ENCODE measurements around the gene CD2BP2. TPM values are rescaled to one million over a fixed set of nuclear protein-coding genes. Genes with fewer than 3 reads are reported as not detected.

The CD2BP2 gene
- total and polyA plus RNA-seq, 2 of the 13 experiments (the other 11 are each of a cell fraction or from before 2014, with no cell fraction given) = 24.9 to 54.6 TPM

DNA sequence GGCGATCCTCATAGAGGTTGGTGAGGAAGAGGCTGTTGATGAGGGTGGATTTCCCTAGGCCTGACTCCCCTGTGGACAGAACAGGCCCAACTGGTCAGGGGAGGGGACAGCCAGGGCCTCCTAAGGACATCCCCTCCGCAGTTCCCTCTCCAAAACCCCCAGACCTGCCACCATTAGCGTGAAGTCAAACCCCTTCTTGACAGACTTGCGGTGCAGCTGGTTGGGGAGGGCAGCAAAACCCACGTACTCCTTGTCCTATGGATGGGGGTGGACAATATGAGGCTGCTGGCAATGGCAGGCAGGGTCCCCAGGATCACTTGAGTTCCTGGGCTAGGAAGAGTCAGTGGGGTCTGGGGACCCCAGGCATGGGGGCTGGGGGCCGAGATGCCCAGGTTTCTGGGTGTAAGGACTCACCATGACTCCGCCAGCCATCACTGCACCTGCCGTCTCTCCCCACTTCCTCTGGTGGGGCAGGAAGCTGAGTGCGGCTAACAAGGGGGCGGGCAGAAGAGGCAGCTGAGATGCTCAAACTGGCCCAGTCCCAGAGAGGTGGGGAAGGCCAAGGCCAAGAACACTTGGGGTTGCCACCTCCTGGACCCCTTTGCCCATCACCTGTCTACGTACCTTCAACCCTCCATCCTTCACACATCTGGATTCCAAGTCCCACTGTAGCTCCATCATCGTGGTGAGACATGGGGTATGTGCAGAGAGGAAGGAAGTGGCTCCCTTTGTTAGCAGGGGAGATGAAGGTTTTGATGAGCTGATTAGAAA, 27.2 kb upstream of the CD2BP2 start, which contains the start of gene SEPTIN1:
TSS of gene SEPTIN1 (minus strand) at position 451 of the 771 bp plus-strand sequence. CDS start at position 432, 19 bp downstream.
- Histone ChIP-seq H3K27me3 (ENCODE audit: control insufficient read depth in 1 of 2, insufficient read depth in 2 of 2, low read length in 2 of 2) (no peaks in the 10 kb centered on the region), H3K79me2 (ENCODE audit: insufficient read depth, low read length) (peaks cover 2% of the 10 kb centered on the region), H3K4me2 (ENCODE audit: low read depth, low read length) (peak within 1 kb of the TSS; percentile 54), H3K27ac (ENCODE audit: extremely low read length, insufficient read depth, low read length) (no peak within 1 kb of the TSS), H3K4me1 (ENCODE audit: insufficient read depth, low read length) (peaks cover 41% of the 10 kb centered on the region), H3K36me3 (replicated peaks in 1 of 2; ENCODE audit: control insufficient read depth in 1 of 2, insufficient read depth in 2 of 2, low read length in 2 of 2) (no peaks in the 10 kb centered on the region), H4K20me1 (ENCODE audit: insufficient read depth, low read length) (no peaks in the 10 kb centered on the region), H2AFZ (ENCODE audit: low read length) (no peak within 1 kb of the TSS), H3K9ac (ENCODE audit: insufficient read depth, low read depth, low read length) (no peak within 1 kb of the TSS), H3K4me3 (replicated peaks in 1 of 3; ENCODE audit: insufficient read depth in 1 of 3, low read depth in 2 of 3, low read length in 3 of 3) (peak within 1 kb of the TSS in 1 of 3 experiments; percentile 27; a peak in 1 of 6 replicates), H3K9me3 (ENCODE audit: low read length) (no peaks in the 10 kb centered on the region)
- ChIA-PET POLR2A (interaction anchor here (0.8 to 2.9 kb wide), 4 partner anchors 10 to 25 kb away, joined by 3 to 14 read pairs (median 8); partner anchors contain the start of genes ZNF48 and ZNF771), CTCF (ENCODE audit: low intra/inter-chr PET ratio, low total read pairs) (no interaction called here)
- BruUV-seq (replicated peaks) = no TSS peak
- intact Hi-C loops (cut with micrococcal nuclease; ENCODE audit: unreplicated experiment) (no loop called here), in situ Hi-C loops (cut with HindIII; ENCODE audit: extremely low pct_ligation_motif_present, low pct_unique_long_range_greater_than_20kb) (no loop called here)
- no peak for FAIRE-seq
- DNase-seq (ENCODE audit: low spot score) = no peak
- no peak for ATAC-seq
- 72% methylated on average over 11 of the region's 12 CpGs for WGBS (ENCODE audit: low lambda C conversion rate)
- TF ChIP-seq ZFP36L1 (CRISPR knock-in tag; IDR thresholded peaks at IDR 0.05) = no peak
- no peak for TF ChIP-seq ZNF354B (CRISPR knock-in tag; IDR thresholded peaks at IDR 0.05)
- TF ChIP-seq NFRKB (IDR thresholded peaks at IDR 0.05) = no peak
- no peak for TF ChIP-seq ELF3 (CRISPR knock-in tag; IDR thresholded peaks at IDR 0.05)
- TF ChIP-seq KLF16 (CRISPR knock-in tag; IDR thresholded peaks at IDR 0.05) = no peak
- TF ChIP-seq, protein P1, sequence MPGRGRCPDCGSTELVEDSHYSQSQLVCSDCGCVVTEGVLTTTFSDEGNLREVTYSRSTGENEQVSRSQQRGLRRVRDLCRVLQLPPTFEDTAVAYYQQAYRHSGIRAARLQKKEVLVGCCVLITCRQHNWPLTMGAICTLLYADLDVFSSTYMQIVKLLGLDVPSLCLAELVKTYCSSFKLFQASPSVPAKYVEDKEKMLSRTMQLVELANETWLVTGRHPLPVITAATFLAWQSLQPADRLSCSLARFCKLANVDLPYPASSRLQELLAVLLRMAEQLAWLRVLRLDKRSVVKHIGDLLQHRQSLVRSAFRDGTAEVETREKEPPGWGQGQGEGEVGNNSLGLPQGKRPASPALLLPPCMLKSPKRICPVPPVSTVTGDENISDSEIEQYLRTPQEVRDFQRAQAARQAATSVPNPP (CRISPR knock-in tag; IDR thresholded peaks at IDR 0.05) = no peak
- TF ChIP-seq MLX (CRISPR knock-in tag; IDR thresholded peaks at IDR 0.05) = no peak
- TF ChIP-seq, protein P2, sequence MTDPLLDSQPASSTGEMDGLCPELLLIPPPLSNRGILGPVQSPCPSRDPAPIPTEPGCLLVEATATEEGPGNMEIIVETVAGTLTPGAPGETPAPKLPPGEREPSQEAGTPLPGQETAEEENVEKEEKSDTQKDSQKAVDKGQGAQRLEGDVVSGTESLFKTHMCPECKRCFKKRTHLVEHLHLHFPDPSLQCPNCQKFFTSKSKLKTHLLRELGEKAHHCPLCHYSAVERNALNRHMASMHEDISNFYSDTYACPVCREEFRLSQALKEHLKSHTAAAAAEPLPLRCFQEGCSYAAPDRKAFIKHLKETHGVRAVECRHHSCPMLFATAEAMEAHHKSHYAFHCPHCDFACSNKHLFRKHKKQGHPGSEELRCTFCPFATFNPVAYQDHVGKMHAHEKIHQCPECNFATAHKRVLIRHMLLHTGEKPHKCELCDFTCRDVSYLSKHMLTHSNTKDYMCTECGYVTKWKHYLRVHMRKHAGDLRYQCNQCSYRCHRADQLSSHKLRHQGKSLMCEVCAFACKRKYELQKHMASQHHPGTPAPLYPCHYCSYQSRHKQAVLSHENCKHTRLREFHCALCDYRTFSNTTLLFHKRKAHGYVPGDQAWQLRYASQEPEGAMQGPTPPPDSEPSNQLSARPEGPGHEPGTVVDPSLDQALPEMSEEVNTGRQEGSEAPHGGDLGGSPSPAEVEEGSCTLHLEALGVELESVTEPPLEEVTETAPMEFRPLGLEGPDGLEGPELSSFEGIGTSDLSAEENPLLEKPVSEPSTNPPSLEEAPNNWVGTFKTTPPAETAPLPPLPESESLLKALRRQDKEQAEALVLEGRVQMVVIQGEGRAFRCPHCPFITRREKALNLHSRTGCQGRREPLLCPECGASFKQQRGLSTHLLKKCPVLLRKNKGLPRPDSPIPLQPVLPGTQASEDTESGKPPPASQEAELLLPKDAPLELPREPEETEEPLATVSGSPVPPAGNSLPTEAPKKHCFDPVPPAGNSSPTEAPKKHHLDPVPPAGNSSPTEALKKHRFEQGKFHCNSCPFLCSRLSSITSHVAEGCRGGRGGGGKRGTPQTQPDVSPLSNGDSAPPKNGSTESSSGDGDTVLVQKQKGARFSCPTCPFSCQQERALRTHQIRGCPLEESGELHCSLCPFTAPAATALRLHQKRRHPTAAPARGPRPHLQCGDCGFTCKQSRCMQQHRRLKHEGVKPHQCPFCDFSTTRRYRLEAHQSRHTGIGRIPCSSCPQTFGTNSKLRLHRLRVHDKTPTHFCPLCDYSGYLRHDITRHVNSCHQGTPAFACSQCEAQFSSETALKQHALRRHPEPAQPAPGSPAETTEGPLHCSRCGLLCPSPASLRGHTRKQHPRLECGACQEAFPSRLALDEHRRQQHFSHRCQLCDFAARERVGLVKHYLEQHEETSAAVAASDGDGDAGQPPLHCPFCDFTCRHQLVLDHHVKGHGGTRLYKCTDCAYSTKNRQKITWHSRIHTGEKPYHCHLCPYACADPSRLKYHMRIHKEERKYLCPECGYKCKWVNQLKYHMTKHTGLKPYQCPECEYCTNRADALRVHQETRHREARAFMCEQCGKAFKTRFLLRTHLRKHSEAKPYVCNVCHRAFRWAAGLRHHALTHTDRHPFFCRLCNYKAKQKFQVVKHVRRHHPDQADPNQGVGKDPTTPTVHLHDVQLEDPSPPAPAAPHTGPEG (CRISPR knock-in tag; IDR thresholded peaks at IDR 0.05) = no peak
- no peak for TF ChIP-seq RBM39 (IDR thresholded peaks at IDR 0.05; ENCODE audit: low read depth, low read length, poor library complexity, severe bottlenecking)
- no peak for TF ChIP-seq CSRNP2 (CRISPR knock-in tag; conservative IDR thresholded peaks at IDR 0.05; ENCODE audit: low read depth)
- no peak for TF ChIP-seq FOXA1 (IDR thresholded peaks at IDR 0.05)
- no peak for TF ChIP-seq FOXA1 (CRISPR knock-in tag; IDR thresholded peaks at IDR 0.05)
- no peak for TF ChIP-seq CAMTA2 (CRISPR knock-in tag; IDR thresholded peaks at IDR 0.05; ENCODE audit: borderline replicate concordance)
- TF ChIP-seq ATF7 (IDR thresholded peaks at IDR 0.05) = no peak
- no peak for TF ChIP-seq ATF7 (CRISPR knock-in tag; IDR thresholded peaks at IDR 0.05)
- TF ChIP-seq ZNF792 (CRISPR knock-in tag; IDR thresholded peaks at IDR 0.05) = no peak
